ENCODE measurements around the gene MOB3A. TPM values are rescaled to one million over a fixed set of nuclear protein-coding genes. Genes with fewer than 3 reads are reported as not detected.

MOB3A gene
- total and polyA plus RNA-seq, 2 donors (not counting 1 experiment from before 2014, with no cell fraction given): 17.2 to 34.8 TPM

DNA sequence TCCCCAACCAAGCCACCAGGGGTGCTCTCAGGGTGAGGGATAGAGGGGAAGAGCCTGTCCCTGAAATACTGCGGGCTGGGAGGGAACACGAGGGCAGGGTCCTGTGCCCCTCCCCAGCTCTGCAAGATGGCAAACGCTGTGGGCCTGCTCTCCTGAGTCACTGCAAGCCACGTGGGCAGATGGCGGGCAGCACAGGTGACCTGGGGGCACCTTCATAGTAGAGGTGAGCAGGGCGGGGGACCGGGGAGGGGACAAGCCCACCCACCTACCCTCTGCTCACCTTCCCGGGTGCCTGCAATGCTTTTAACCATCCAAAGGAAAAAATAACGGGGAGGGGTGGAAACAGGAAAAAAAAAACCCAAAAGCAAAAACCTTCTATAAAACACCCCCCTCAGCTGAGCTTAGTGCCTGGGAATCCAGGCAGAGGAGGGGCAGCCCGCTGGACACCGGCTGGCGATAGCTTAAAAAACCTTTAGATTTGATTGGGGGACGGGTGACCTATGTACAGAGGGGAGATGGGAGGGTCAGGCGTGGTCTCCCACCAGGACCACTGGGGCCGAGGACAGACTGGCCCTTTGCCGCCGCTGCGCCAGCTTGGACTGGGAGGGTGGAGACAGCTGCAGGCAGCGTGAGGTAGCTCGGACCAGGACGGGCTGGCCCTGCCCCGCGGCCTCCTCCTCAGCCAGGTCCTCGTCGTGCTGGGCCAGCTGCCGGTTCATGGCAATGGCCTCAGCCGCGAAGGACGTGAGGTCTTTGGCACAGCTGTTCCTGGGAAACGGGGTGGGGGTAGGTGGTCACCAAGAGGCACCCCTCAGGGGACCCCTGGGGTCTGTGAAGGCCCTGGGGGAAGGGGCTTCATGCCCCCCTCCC is 56.8 kb downstream of the MOB3A start:
- Histone ChIP-seq H3K4me3 (replicated peaks in 1 of 4; ENCODE audit: control extremely low read depth in 1 of 4, insufficient read depth in 1 of 4, low read depth in 3 of 4, low read length in 4 of 4) (no peak overlapping the region), H3K27ac (ENCODE audit: insufficient read depth, low read length) (no peak overlapping the region), H3K36me3 (ENCODE audit: control insufficient read depth, insufficient read depth, low read length) (peaks cover 21% of the 10 kb centered on the region), H4K20me1 (ENCODE audit: control insufficient read depth, extremely low read depth, insufficient read depth, low read length) (no peaks in the 10 kb centered on the region), H3K9me3 (ENCODE audit: control insufficient read depth, insufficient read depth, low read depth, low read length) (no peaks in the 10 kb centered on the region), H3K79me2 (ENCODE audit: control insufficient read depth, insufficient read depth, low read length) (no peaks in the 10 kb centered on the region), H3K4me2 (ENCODE audit: extremely low read depth, insufficient read depth, low read length) (no peak overlapping the region), H3K4me1 (ENCODE audit: control insufficient read depth, extremely low read depth, insufficient read depth, low read length) (peaks cover 9% of the 10 kb centered on the region), H3K27me3 (ENCODE audit: control insufficient read depth, insufficient read depth, low read length) (no peaks in the 10 kb centered on the region), H2AFZ (ENCODE audit: low read length) (no peak overlapping the region), H3K9ac (ENCODE audit: insufficient read depth, low read length) (no peak overlapping the region)
- TF ChIP-seq EZH2 (IDR thresholded peaks at IDR 0.05; ENCODE audit: low read length, missing control alignments): no peak
- TF ChIP-seq, protein P1, sequence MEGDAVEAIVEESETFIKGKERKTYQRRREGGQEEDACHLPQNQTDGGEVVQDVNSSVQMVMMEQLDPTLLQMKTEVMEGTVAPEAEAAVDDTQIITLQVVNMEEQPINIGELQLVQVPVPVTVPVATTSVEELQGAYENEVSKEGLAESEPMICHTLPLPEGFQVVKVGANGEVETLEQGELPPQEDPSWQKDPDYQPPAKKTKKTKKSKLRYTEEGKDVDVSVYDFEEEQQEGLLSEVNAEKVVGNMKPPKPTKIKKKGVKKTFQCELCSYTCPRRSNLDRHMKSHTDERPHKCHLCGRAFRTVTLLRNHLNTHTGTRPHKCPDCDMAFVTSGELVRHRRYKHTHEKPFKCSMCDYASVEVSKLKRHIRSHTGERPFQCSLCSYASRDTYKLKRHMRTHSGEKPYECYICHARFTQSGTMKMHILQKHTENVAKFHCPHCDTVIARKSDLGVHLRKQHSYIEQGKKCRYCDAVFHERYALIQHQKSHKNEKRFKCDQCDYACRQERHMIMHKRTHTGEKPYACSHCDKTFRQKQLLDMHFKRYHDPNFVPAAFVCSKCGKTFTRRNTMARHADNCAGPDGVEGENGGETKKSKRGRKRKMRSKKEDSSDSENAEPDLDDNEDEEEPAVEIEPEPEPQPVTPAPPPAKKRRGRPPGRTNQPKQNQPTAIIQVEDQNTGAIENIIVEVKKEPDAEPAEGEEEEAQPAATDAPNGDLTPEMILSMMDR (conservative IDR thresholded peaks at IDR 0.05 in 1 of 2, IDR thresholded peaks at IDR 0.05 in 1 of 2; ENCODE audit: low read depth in 1 of 2, low read length in 2 of 2): no peak
- DNase-seq (ENCODE audit: low read depth in 2 of 2): no peak

- H3K4me3 ChIP-seq (replicated peaks in 1 of 4; ENCODE audit: control extremely low read depth in 1 of 4, insufficient read depth in 1 of 4, low read depth in 3 of 4, low read length in 4 of 4): no peak overlapping the region
- H2AFZ ChIP-seq (ENCODE audit: low read length): no peak overlapping the region
- H3K36me3 ChIP-seq (ENCODE audit: control insufficient read depth, insufficient read depth, low read length): peaks cover 19% of the 10 kb centered on the region
- no peak overlapping the region for H3K4me2 ChIP-seq (ENCODE audit: extremely low read depth, insufficient read depth, low read length)
- TF ChIP-seq, protein P1 (conservative IDR thresholded peaks at IDR 0.05 in 1 of 2, IDR thresholded peaks at IDR 0.05 in 1 of 2; ENCODE audit: low read depth in 1 of 2, low read length in 2 of 2): no peak
- TF ChIP-seq EZH2 (IDR thresholded peaks at IDR 0.05; ENCODE audit: low read length, missing control alignments): no peak
- H4K20me1 ChIP-seq (ENCODE audit: control insufficient read depth, extremely low read depth, insufficient read depth, low read length): no peaks in the 10 kb centered on the region
- H3K9ac ChIP-seq (ENCODE audit: insufficient read depth, low read length): no peak overlapping the region
- H3K9me3 ChIP-seq (ENCODE audit: control insufficient read depth, insufficient read depth, low read depth, low read length): no peaks in the 10 kb centered on the region
- no peaks in the 10 kb centered on the region for H3K27me3 ChIP-seq (ENCODE audit: control insufficient read depth, insufficient read depth, low read length)
- H3K79me2 ChIP-seq (ENCODE audit: control insufficient read depth, insufficient read depth, low read length): no peaks in the 10 kb centered on the region
- no peak for DNase-seq (ENCODE audit: low read depth in 2 of 2)
- H3K4me1 ChIP-seq (ENCODE audit: control insufficient read depth, extremely low read depth, insufficient read depth, low read length): peaks cover 9% of the 10 kb centered on the region
- H3K27ac ChIP-seq (ENCODE audit: insufficient read depth, low read length): no peak overlapping the region
Measured at GRCh38 chr19:2038284-2039088, 57.6 kb downstream of the MOB3A start.

DNA sequence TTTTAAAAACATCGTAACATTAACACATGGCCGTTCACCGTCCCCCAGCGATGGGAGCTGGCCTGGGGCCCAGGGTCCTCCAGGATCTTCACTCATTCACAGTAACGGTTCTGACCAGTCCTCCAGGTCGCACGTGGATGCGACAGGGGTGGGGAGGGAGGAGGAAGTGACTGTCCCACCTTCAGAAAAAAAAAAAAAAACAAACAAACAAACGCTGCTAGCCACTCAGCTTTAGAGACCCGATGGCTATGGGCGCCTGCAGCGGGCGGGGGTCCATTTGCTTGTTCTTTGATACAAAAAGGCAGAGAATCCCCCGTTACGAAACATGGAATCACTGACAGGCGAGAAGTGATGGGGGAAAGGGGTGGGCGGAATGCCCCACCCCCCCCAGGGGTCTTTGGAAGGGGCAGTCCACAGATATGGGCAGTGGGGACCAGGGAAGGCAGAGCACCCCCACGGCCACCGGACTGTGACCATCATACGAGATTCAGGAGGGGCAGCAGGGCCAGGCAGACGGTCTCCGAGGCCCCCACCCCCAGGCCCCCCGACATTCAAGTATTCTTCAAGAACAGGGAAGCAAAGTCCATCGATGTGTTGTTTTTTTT is 58.4 kb downstream of the MOB3A start:
- H3K27ac ChIP-seq (ENCODE audit: insufficient read depth, low read length): no peak overlapping the region
- H3K4me1 ChIP-seq (ENCODE audit: control insufficient read depth, extremely low read depth, insufficient read depth, low read length): peaks cover 9% of the 10 kb centered on the region
- no peak for TF ChIP-seq EZH2 (IDR thresholded peaks at IDR 0.05; ENCODE audit: low read length, missing control alignments)
- TF ChIP-seq, protein P1 (conservative IDR thresholded peaks at IDR 0.05 in 1 of 2, IDR thresholded peaks at IDR 0.05 in 1 of 2; ENCODE audit: low read depth in 1 of 2, low read length in 2 of 2): no peak
- no peaks in the 10 kb centered on the region for H3K79me2 ChIP-seq (ENCODE audit: control insufficient read depth, insufficient read depth, low read length)
- no peak overlapping the region for H3K4me2 ChIP-seq (ENCODE audit: extremely low read depth, insufficient read depth, low read length)
- DNase-seq (ENCODE audit: low read depth in 2 of 2): no peak
- H3K9me3 ChIP-seq (ENCODE audit: control insufficient read depth, insufficient read depth, low read depth, low read length): no peaks in the 10 kb centered on the region
- no peaks in the 10 kb centered on the region for H3K27me3 ChIP-seq (ENCODE audit: control insufficient read depth, insufficient read depth, low read length)
- no peak overlapping the region for H3K9ac ChIP-seq (ENCODE audit: insufficient read depth, low read length)
- H4K20me1 ChIP-seq (ENCODE audit: control insufficient read depth, extremely low read depth, insufficient read depth, low read length): no peaks in the 10 kb centered on the region
- H2AFZ ChIP-seq (ENCODE audit: low read length): no peak overlapping the region
- H3K4me3 ChIP-seq (replicated peaks in 1 of 4; ENCODE audit: control extremely low read depth in 1 of 4, insufficient read depth in 1 of 4, low read depth in 3 of 4, low read length in 4 of 4): no peak overlapping the region
- peaks cover 14% of the 10 kb centered on the region for H3K36me3 ChIP-seq (ENCODE audit: control insufficient read depth, insufficient read depth, low read length)
